ENCODE measurements around the gene PLEKHD1. TPM values are rescaled to one million over a fixed set of nuclear protein-coding genes. Genes with fewer than 3 reads are reported as not detected.

PLEKHD1 gene
- total RNA-seq, 1 experiment from 2014 or later: 1.2 TPM

DNA sequence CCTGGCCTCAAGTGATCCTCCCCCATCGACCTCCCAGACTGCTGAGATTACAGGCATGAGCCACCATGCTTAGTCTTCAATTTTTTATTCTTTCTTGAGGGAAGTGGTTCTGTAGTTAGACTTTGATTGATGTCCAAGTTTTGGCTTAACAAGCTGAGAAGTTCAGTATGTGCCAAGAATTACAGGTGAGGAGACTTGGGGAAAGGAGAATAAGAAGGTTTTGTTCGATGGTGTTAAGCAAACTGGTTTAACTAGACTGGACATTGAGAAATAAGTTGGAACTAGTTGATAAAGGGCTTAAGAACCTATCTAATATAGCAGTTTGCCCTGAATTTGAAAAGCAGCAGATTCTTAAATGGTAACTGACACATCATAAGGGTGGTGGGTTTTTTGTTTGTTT lies 32.6 kb upstream of the PLEKHD1 start (continued):
- TF ChIP-seq, protein P1, sequence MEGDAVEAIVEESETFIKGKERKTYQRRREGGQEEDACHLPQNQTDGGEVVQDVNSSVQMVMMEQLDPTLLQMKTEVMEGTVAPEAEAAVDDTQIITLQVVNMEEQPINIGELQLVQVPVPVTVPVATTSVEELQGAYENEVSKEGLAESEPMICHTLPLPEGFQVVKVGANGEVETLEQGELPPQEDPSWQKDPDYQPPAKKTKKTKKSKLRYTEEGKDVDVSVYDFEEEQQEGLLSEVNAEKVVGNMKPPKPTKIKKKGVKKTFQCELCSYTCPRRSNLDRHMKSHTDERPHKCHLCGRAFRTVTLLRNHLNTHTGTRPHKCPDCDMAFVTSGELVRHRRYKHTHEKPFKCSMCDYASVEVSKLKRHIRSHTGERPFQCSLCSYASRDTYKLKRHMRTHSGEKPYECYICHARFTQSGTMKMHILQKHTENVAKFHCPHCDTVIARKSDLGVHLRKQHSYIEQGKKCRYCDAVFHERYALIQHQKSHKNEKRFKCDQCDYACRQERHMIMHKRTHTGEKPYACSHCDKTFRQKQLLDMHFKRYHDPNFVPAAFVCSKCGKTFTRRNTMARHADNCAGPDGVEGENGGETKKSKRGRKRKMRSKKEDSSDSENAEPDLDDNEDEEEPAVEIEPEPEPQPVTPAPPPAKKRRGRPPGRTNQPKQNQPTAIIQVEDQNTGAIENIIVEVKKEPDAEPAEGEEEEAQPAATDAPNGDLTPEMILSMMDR (IDR thresholded peaks at IDR 0.05 in 2 of 3, conservative IDR thresholded peaks at IDR 0.05 in 1 of 3; ENCODE audit: borderline replicate concordance in 1 of 3, insufficient read depth in 1 of 3, low read depth in 2 of 3, low read length in 2 of 3): no peak
- no peak for TF ChIP-seq RAD21 (IDR thresholded peaks at IDR 0.05; ENCODE audit: low read depth)

DNA sequence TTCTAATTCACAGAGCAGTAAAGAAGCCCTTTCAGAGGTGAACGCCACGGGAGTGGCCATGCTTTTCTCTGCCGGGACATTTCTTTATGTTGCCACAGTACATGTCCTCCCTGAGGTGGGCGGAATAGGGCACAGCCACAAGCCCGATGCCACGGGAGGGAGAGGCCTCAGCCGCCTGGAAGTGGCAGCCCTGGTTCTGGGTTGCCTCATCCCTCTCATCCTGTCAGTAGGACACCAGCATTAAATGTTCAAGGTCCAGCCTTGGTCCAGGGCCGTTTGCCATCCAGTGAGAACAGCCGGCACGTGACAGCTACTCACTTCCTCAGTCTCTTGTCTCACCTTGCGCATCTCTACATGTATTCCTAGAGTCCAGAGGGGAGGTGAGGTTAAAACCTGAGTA lies 26.2 kb upstream of the PLEKHD1 start:
- H3K27ac ChIP-seq (ENCODE audit: low read depth, low read length): no peak overlapping the region
- no peak overlapping the region for H3K4me3 ChIP-seq (replicated peaks in 1 of 2; ENCODE audit: low read depth in 1 of 2, low read length in 2 of 2)
- H3K27me3 ChIP-seq (ENCODE audit: insufficient read depth, low read length): no peaks in the 10 kb centered on the region
- CTCF ChIA-PET: interaction anchor here (1.0 to 2.4 kb wide), 4 partner anchors 60 to 306 kb away, joined by 3 to 30 read pairs (median 4); partner anchors contain the start of genes DCAF5, ERH and SLC39A9
- no peaks in the 10 kb centered on the region for H3K9me2 ChIP-seq (ENCODE audit: insufficient read depth)
- H3K79me2 ChIP-seq (ENCODE audit: insufficient read depth, low read length): no peaks in the 10 kb centered on the region
- H4K20me1 ChIP-seq (ENCODE audit: insufficient read depth): 0 out of 2 replicates have a peak, but pooled peaks cover 2% of the 10 kb centered on the region
- no peak for ATAC-seq
- H3K9me3 ChIP-seq (ENCODE audit: control insufficient read depth in 1 of 2, insufficient read depth in 1 of 2, low read depth in 1 of 2, low read length in 2 of 2): no peaks in the 10 kb centered on the region
- RAD21 ChIA-PET (ENCODE audit: low non-redundant PET in 1 of 2, low total read pairs in 2 of 2, uncharacterized antibody in 2 of 2, unreplicated experiment in 2 of 2): no interaction called here
- intact Hi-C loops (cut with micrococcal nuclease): no loop called here
- no peaks in the 10 kb centered on the region for H3K4me1 ChIP-seq (ENCODE audit: control insufficient read depth in 1 of 2, insufficient read depth in 2 of 2, low read length in 2 of 2)
- no peak overlapping the region for H3K4me2 ChIP-seq (ENCODE audit: low read length)
- no TSS peak for BruUV-seq (replicated peaks)
- no peak overlapping the region for H2AFZ ChIP-seq (ENCODE audit: low read depth, low read length, poor library complexity, severe bottlenecking)
- no peak for DNase-seq (ENCODE audit: low read depth, low spot score)
- peaks cover 13 to 14% of the 10 kb centered on the region in 2 experiments; a peak in 2 of 4 replicates for H3K36me3 ChIP-seq (ENCODE audit: control insufficient read depth in 1 of 2, insufficient read depth in 2 of 2, low read length in 2 of 2)
- H3K9ac ChIP-seq (ENCODE audit: low read length): no peak overlapping the region
- POLR2A ChIA-PET: no interaction called here
- no peak for TF ChIP-seq SRF (IDR thresholded peaks at IDR 0.05; ENCODE audit: low read depth)
- no peak for TF ChIP-seq CEBPB (IDR thresholded peaks at IDR 0.05; ENCODE audit: low read depth)
- no peak for TF ChIP-seq ZNF274 (IDR thresholded peaks at IDR 0.05; ENCODE audit: low read depth, low read length)
- TF ChIP-seq, protein P2, sequence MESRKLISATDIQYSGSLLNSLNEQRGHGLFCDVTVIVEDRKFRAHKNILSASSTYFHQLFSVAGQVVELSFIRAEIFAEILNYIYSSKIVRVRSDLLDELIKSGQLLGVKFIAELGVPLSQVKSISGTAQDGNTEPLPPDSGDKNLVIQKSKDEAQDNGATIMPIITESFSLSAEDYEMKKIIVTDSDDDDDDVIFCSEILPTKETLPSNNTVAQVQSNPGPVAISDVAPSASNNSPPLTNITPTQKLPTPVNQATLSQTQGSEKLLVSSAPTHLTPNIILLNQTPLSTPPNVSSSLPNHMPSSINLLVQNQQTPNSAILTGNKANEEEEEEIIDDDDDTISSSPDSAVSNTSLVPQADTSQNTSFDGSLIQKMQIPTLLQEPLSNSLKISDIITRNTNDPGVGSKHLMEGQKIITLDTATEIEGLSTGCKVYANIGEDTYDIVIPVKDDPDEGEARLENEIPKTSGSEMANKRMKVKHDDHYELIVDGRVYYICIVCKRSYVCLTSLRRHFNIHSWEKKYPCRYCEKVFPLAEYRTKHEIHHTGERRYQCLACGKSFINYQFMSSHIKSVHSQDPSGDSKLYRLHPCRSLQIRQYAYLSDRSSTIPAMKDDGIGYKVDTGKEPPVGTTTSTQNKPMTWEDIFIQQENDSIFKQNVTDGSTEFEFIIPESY (IDR thresholded peaks at IDR 0.05; ENCODE audit: extremely low read depth, insufficient replicate concordance, low read length): no peak
- TF ChIP-seq ZFX (IDR thresholded peaks at IDR 0.05): no peak
- TF ChIP-seq YY1 (IDR thresholded peaks at IDR 0.05; ENCODE audit: extremely low read depth, insufficient replicate concordance, low read depth, low read length): no peak
- no peak for TF ChIP-seq EZH2phosphoT487 (IDR thresholded peaks at IDR 0.05; ENCODE audit: borderline replicate concordance)
- TF ChIP-seq FOSL1 (IDR thresholded peaks at IDR 0.05; ENCODE audit: low read depth): no peak
- TF ChIP-seq EGR1 (IDR thresholded peaks at IDR 0.05; ENCODE audit: low read depth): no peak
- TF ChIP-seq CBX3 (IDR thresholded peaks at IDR 0.05; ENCODE audit: low read depth): no peak
- TF ChIP-seq, protein P3, sequence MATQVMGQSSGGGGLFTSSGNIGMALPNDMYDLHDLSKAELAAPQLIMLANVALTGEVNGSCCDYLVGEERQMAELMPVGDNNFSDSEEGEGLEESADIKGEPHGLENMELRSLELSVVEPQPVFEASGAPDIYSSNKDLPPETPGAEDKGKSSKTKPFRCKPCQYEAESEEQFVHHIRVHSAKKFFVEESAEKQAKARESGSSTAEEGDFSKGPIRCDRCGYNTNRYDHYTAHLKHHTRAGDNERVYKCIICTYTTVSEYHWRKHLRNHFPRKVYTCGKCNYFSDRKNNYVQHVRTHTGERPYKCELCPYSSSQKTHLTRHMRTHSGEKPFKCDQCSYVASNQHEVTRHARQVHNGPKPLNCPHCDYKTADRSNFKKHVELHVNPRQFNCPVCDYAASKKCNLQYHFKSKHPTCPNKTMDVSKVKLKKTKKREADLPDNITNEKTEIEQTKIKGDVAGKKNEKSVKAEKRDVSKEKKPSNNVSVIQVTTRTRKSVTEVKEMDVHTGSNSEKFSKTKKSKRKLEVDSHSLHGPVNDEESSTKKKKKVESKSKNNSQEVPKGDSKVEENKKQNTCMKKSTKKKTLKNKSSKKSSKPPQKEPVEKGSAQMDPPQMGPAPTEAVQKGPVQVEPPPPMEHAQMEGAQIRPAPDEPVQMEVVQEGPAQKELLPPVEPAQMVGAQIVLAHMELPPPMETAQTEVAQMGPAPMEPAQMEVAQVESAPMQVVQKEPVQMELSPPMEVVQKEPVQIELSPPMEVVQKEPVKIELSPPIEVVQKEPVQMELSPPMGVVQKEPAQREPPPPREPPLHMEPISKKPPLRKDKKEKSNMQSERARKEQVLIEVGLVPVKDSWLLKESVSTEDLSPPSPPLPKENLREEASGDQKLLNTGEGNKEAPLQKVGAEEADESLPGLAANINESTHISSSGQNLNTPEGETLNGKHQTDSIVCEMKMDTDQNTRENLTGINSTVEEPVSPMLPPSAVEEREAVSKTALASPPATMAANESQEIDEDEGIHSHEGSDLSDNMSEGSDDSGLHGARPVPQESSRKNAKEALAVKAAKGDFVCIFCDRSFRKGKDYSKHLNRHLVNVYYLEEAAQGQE (IDR thresholded peaks at IDR 0.05; ENCODE audit: low read depth): no peak
- TF ChIP-seq POLR2AphosphoS5 (IDR thresholded peaks at IDR 0.05; ENCODE audit: low read depth, low read length): no peak
- no peak for TF ChIP-seq TCF7L2 (IDR thresholded peaks at IDR 0.05; ENCODE audit: borderline replicate concordance, extremely low read depth, insufficient read depth, insufficient read length)
- TF ChIP-seq JUND (IDR thresholded peaks at IDR 0.05): no peak
- TF ChIP-seq RAD21 (IDR thresholded peaks at IDR 0.05; ENCODE audit: low read depth): no peak
- TF ChIP-seq, protein P4, sequence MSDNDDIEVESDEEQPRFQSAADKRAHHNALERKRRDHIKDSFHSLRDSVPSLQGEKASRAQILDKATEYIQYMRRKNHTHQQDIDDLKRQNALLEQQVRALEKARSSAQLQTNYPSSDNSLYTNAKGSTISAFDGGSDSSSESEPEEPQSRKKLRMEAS (IDR thresholded peaks at IDR 0.05): no peak
- no peak for TF ChIP-seq EZH2 (IDR thresholded peaks at IDR 0.05)
- TF ChIP-seq ELF1 (IDR thresholded peaks at IDR 0.05; ENCODE audit: borderline replicate concordance, low read depth): no peak

Data from HCT116 (cell line).